Tibial artery (tissue), 4 donors: ENCODE measurements around the gene CDR2.
"Not testable (repeated sequence)": the region's sequence is repeated elsewhere in the genome, so short reads cannot be mapped to it uniquely, and the experiment has no call there.

Experiments used
- DNase-seq, 2 donors: peaks; one replicate each; pipeline ENCODE4 v3.0.0-alpha.2; 2019
- H3K27ac ChIP-seq, 2 donors: fragments of 200-600 bp; sonication (generic) in 1 of 2; 1 replicate in 1 of 2; 2 replicates in 1 of 2; pipeline ENCODE4 v1.5.1; 2018 to 2019; ENCODE audit warnings: mild to moderate bottlenecking in 1 of 2
- H3K27me3 ChIP-seq, 2 donors: fragments of 200-600 bp; sonication (generic) in 1 of 2; one replicate each; pipeline versions ENCODE4 v1.5.1 to v1.6.0; 2016 to 2019
- H3K36me3 ChIP-seq, 3 donors: fragments of 200-600 bp; sonication (generic) in 2 of 3; one replicate each; pipeline ENCODE4 v1.5.1; 2016 to 2019; ENCODE audit warnings: mild to moderate bottlenecking in 2 of 3
- H3K4me1 ChIP-seq, 4 donors: fragments of 200-600 bp; sonication (generic) in 2 of 4; 1 replicate in 3 of 4; 2 replicates in 1 of 4; pipeline ENCODE4 v1.5.1; 2016 to 2019
- H3K4me3 ChIP-seq, 2 donors: fragments of 200-600 bp; sonication (generic) in 1 of 2; 1 replicate in 1 of 2; 2 replicates in 1 of 2; pipeline ENCODE4 v1.5.1; 2018 to 2019; ENCODE audit warnings: mild to moderate bottlenecking in 2 of 2
- H3K9me3 ChIP-seq, 3 donors: fragments of 200-600 bp; sonication (generic) in 1 of 3; one replicate each; pipeline ENCODE4 v1.5.1; 2016 to 2019
- intact Hi-C: fragments of 100-400 bp; cut with DNase I; formaldehyde crosslinking; loops from one replicate; pipeline ENCODE4 v1.15.0; 2023; ENCODE audit warnings: low total_unique reads
- TF ChIP-seq, protein P1 (sequence below), 2 experiments: fragments of 200-600 bp in 1 of 2; fragments of 450-650 bp in 1 of 2; IDR thresholded peaks; one replicate each; pipeline ENCODE4 v1.5.1; 2017 to 2019; ENCODE audit warnings: antibody characterized with exemption in 2 of 2, mild to moderate bottlenecking in 1 of 2, moderate library complexity in 1 of 2

The CDR2 gene

DNA sequence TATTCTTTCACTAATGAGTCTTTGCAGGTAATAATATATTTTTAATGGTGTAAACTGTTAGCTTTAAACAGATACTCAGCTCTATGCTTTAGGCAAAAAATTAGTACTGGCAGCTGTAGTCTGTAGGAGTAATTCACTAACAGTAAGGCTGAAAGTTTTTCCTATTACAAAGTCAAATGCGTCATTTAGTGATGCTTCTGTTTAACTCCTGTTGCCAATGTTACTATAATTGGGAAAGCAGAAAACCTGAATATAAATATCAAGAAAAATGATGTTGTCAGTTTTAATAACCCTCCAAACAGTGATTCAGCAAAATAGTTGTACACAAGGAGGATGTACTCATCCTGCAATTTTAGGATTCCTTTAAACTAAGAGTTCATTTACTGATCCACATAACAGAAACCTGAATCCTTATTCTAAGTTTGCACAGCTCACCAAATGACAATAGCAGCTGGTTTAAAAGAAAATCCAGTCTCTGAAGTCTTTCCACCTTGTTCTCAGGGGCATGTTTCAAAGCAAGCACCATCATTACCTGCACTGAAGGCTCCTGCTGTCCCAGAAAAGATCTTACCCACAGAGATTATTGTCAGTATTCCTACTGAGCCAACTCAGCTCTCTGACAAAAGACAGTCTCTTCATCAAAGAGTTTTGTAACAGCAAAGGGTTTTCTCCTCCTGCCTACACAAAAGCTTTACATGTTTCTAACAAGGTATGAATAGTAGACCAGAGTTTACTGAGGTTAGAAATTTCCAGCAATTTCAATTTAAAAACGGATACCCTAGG lies 4.2 kb downstream of the CDR2 start:
- Histone ChIP-seq H3K27ac (peak overlapping the region; percentile 40 to 57), H3K27me3 (no peaks in the 10 kb centered on the region), H3K36me3 (no peaks in the 10 kb centered on the region), H3K9me3 (no peaks in the 10 kb centered on the region), H3K4me1 (peaks cover 0 to 75% (median 40%) of the 10 kb centered on the region in 4 donors), H3K4me3 (no peak overlapping the region)
- TF ChIP-seq, protein P1, sequence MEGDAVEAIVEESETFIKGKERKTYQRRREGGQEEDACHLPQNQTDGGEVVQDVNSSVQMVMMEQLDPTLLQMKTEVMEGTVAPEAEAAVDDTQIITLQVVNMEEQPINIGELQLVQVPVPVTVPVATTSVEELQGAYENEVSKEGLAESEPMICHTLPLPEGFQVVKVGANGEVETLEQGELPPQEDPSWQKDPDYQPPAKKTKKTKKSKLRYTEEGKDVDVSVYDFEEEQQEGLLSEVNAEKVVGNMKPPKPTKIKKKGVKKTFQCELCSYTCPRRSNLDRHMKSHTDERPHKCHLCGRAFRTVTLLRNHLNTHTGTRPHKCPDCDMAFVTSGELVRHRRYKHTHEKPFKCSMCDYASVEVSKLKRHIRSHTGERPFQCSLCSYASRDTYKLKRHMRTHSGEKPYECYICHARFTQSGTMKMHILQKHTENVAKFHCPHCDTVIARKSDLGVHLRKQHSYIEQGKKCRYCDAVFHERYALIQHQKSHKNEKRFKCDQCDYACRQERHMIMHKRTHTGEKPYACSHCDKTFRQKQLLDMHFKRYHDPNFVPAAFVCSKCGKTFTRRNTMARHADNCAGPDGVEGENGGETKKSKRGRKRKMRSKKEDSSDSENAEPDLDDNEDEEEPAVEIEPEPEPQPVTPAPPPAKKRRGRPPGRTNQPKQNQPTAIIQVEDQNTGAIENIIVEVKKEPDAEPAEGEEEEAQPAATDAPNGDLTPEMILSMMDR (IDR thresholded peaks at IDR 0.05): no peak
- intact Hi-C loops: loop anchor here (10.0 kb wide), 2 partner anchors 55 to 175 kb away; no protein-coding TSS in a partner anchor
- no peak for DNase-seq

DNA sequence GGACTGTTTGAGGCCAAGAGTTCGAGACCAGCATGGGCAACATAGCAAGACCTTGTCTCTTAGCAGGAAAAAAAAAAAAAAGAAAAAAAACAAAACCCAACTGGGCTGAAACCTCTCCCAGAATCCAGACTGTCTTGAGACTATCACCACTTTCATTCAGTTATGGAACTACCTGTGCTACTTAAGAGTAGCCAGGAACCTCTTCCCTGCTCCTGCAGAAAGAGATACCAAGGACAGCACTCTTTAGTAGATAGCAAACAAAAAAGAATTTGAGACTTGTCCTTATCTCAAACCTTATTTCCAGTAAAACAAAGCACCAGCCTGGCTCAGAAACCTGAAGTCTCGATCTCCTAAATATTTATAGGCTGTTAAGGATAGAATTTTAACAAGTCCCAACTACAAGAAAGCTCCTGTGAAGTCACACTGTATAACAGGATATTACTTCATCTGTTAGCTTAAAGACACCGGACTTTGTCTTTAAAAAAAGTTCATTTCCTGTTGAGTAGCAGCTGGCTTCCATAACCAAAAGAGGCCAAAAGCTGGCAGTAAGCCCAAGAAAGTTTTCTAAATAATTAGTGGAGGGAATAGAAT lies 5.1 kb downstream of the CDR2 start:
- TF ChIP-seq, protein P1 (IDR thresholded peaks at IDR 0.05): no peak
- Histone ChIP-seq H3K27me3 (no peaks in the 10 kb centered on the region), H3K4me1 (peaks cover 0 to 71% (median 36%) of the 10 kb centered on the region in 4 donors), H3K4me3 (no peak overlapping the region), H3K9me3 (no peaks in the 10 kb centered on the region), H3K36me3 (peaks cover 5 to 6% (median 5%) of the 10 kb centered on the region in 3 donors), H3K27ac (peak overlapping the region; percentile 40 to 57)
- DNase-seq: no peak
- intact Hi-C loops: no loop called here

DNA sequence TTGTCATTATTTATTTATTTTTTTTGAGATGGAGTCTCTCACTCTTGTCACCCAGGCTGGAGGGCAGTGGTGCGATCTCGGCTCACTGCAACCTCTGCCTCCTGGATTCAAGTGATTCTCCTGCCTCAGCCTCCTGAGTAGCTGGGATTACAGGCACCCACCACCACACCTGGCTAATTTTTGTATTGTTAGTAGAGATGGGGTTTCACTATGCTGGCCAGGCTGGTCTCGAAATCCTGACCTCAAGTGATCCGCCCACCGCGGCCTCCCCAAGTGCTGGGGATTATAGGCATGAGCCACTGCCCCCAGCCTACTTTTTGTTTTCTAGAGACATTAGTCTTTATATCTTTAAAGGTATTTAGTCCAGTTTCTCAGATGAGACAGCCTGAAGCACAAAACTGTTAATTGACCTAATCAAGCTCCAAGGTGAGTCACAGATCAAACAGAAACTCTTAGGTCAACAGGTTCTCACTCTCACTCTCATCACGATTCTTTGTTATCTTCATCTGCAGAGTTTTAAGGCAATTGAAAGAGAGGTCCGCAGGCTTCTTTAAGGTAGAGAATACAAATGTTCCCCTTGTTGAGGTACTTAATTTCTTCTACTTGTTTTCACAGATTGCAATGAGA lies 6.1 kb downstream of the CDR2 start:
- DNase-seq, H3K4me3 ChIP-seq, H3K27me3 ChIP-seq, intact Hi-C loops, H3K9me3 ChIP-seq: not testable (repeated sequence)
- Histone ChIP-seq H3K4me1 (peaks cover 0 to 71% (median 36%) of the 10 kb centered on the region in 4 donors), H3K36me3 (peaks cover 15 to 16% (median 15%) of the 10 kb centered on the region in 3 donors), H3K27ac (peak overlapping the region in 1 of 2 donors; percentile 57)

DNA sequence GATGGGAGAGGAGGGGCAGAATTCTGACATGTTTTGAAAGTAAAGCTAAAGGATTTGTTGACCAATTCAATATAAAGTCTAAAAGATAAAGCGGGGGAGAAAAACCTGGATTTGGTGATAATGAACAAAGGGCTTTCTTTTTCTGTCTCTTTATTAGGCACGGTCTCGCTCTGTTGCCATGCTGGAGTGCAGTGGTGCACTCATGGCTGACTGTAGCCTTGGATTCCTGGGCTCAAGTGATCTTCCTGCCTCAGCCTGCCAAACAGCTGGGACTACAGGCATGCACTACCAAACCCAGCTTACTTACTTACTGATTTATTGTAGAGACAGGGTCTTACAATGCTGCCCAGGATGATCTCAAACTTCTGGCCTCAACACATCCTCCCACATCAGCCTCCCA lies 7.5 kb downstream of the CDR2 start:
- Histone ChIP-seq H3K4me1 (peaks cover 0 to 59% (median 25%) of the 10 kb centered on the region in 4 donors), H3K4me3 (no peak overlapping the region), H3K36me3 (peaks cover 23 to 26% (median 24%) of the 10 kb centered on the region in 3 donors), H3K9me3 (no peaks in the 10 kb centered on the region), H3K27me3 (no peaks in the 10 kb centered on the region), H3K27ac (no peak overlapping the region)
- intact Hi-C loops: no loop called here
- no peak for DNase-seq
- TF ChIP-seq, protein P1 (IDR thresholded peaks at IDR 0.05): no peak

DNA sequence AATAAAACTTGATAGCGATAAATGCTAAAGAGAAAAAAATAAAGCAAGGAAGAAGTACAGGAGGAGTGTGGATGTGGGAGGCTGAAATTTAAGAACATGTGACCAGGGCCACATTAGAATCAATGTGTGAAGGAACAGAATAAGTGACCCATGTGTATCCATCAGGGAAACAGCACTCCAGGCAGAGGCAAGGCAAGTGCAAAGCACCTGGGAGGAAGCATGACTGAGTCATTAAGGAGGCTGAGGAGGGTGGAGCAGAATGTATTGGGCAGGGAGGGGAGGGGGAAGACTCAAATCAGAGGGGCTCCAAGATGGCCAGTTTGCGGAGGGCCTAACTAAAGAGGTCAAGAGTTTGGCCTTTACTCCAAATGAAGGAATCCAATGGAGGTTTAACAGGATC lies 8.0 kb downstream of the CDR2 start:
- H3K27me3 ChIP-seq: no peaks in the 10 kb centered on the region
- H3K4me1 ChIP-seq: peaks cover 0 to 54% (median 23%) of the 10 kb centered on the region in 4 donors
- H3K27ac ChIP-seq: no peak overlapping the region
- intact Hi-C loops: no loop called here
- H3K4me3 ChIP-seq: no peak overlapping the region
- H3K36me3 ChIP-seq: peaks cover 23 to 26% (median 24%) of the 10 kb centered on the region in 3 donors
- H3K9me3 ChIP-seq: no peaks in the 10 kb centered on the region
- TF ChIP-seq, protein P1 (IDR thresholded peaks at IDR 0.05): no peak
- no peak for DNase-seq

DNA sequence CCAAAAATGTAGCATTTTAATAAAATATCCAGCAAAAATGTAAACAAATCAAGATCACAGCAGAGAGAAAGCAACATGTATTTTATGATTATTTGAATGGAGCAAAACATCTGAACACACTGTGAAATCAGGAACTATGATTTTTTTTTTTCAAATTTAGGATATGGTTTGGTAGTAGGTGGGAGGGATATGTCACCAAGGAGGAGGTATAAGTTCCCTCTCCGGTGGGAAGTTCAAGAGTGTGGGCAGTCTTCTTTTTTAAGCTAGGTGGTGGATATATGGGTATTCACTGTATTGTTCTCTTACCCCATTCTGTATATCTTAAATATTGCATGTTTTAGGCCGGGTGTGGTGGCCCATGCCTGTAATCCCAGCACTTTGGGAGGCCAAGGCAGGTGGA lies 10.2 kb downstream of the CDR2 start:
- Histone ChIP-seq H3K36me3 (peaks cover 23 to 26% (median 24%) of the 10 kb centered on the region in 3 donors), H3K9me3 (no peaks in the 10 kb centered on the region), H3K4me3 (no peak overlapping the region), H3K27ac (no peak overlapping the region), H3K4me1 (peaks cover 0 to 33% (median 10%) of the 10 kb centered on the region in 4 donors), H3K27me3 (no peaks in the 10 kb centered on the region)
- intact Hi-C loops: no loop called here
- TF ChIP-seq, protein P1 (IDR thresholded peaks at IDR 0.05): no peak
- no peak for DNase-seq
